ENCODE data around the gene HOXB8. TPM values are rescaled to one million over a fixed set of nuclear protein-coding genes. Genes with fewer than 3 reads are reported as not detected.
A peak's percentile ranks its signal among the peaks of the same experiment; 100 is the strongest.

HOXB8 gene
- total and polyA plus RNA-seq, 2 donors (not counting 3 experiments of a cell fraction or from before 2014, with no cell fraction given): 1.7 to 2.4 TPM

- H3K4me1 ChIP-seq (ENCODE audit: control insufficient read depth, extremely low read depth, insufficient read depth, low read length): peaks cover 22% of the 10 kb centered on the region
- DNase-seq (ENCODE audit: low read depth, low spot score) (no peak), FAIRE-seq (no peak)
- CTCF ChIA-PET: interaction anchor here (0.8 to 4.2 kb wide), 9 partner anchors 18 to 335 kb away, joined by 3 to 31 read pairs (median 6); no protein-coding TSS in a partner anchor
- no peaks in the 10 kb centered on the region for H3K9me1 ChIP-seq (replicated peaks; ENCODE audit: control insufficient read depth, extremely low read depth, insufficient read depth, low read length)
- POLR2A ChIA-PET: no interaction called here
- no peak overlapping the region for H2AFZ ChIP-seq (ENCODE audit: low read depth, low read length)
- intact Hi-C loops (cut with micrococcal nuclease) (loop anchor here (1.0 kb wide), 1 partner anchor 379 kb away; no protein-coding TSS in a partner anchor), dilution Hi-C loops (cut with MboI; ENCODE audit: extremely low pct_ligation_motif_present, low sequenced_read_pairs) (no loop called here)
- H3K36me3 ChIP-seq (ENCODE audit: control insufficient read depth in 2 of 2, extremely low read depth in 1 of 2, insufficient read depth in 2 of 2, low read length in 2 of 2): peaks cover 3 to 11% of the 10 kb centered on the region in 2 experiments
- TF ChIP-seq FOS (IDR thresholded peaks at IDR 0.05; ENCODE audit: borderline replicate concordance, insufficient read depth, low read length) (no peak), POLR2AphosphoS5 (IDR thresholded peaks at IDR 0.05; ENCODE audit: insufficient read depth, low read depth, low read length) (no peak), GATA2 (IDR thresholded peaks at IDR 0.05; ENCODE audit: insufficient read depth, insufficient read length, low read depth, low read length) (no peak), JUN (IDR thresholded peaks at IDR 0.05; ENCODE audit: borderline replicate concordance, insufficient read depth, insufficient read length, low read depth) (no peak), EZH2 (IDR thresholded peaks at IDR 0.05; ENCODE audit: borderline replicate concordance, low read depth, low read length, severe bottlenecking) (no peak), CTCF (IDR thresholded peaks at IDR 0.05; ENCODE audit: extremely low read depth in 1 of 2, insufficient read depth in 1 of 2, low read depth in 1 of 2, low read length in 2 of 2) (no peak), POLR2A (IDR thresholded peaks at IDR 0.05; ENCODE audit: low read depth, low read length) (no peak), MYC (IDR thresholded peaks at IDR 0.05; ENCODE audit: low read depth, low read length) (no peak), MAX (IDR thresholded peaks at IDR 0.05; ENCODE audit: insufficient read depth, insufficient read length) (no peak)
- H3K4me3 ChIP-seq (replicated peaks in 1 of 3; ENCODE audit: insufficient read depth in 1 of 3, low read depth in 1 of 3, low read length in 3 of 3): no peak overlapping the region
- H3K27ac ChIP-seq (ENCODE audit: insufficient read depth, low read depth, low read length): peak overlapping the region; percentile 0
- H4K20me1 ChIP-seq (replicated peaks; ENCODE audit: control insufficient read depth, extremely low read depth, insufficient read depth, low read length): no peaks in the 10 kb centered on the region
- BruUV-seq (replicated peaks): no TSS peak
- H3K27me3 ChIP-seq (ENCODE audit: control insufficient read depth in 2 of 2, insufficient read depth in 2 of 2, low read length in 2 of 2): no peaks in the 10 kb centered on the region
- H3K9me3 ChIP-seq (replicated peaks; ENCODE audit: control insufficient read depth, insufficient read depth, low read length): no peaks in the 10 kb centered on the region
- no peak overlapping the region for H3K4me2 ChIP-seq (ENCODE audit: insufficient read depth, low read length)
- peaks cover 51% of the 10 kb centered on the region for H3K79me2 ChIP-seq (ENCODE audit: control insufficient read depth, insufficient read depth, low read length)
- H3K9ac ChIP-seq (replicated peaks; ENCODE audit: extremely low read depth, insufficient read depth, low read length): no peak overlapping the region
These were observed 20.4 kb downstream of the HOXB8 start for GRCh38 chr17:48594538-48595277.
